GM12872 (cell line): ENCODE results near the gene PPP1R13L.

ENCODE experiments used
- CTCF ChIP-seq: IDR thresholded peaks from 3 replicates; pipeline ENCODE4 v1.5.1; 2011; ENCODE audit warnings: low read depth, mild to moderate bottlenecking, low read length, moderate library complexity; ENCODE audit not compliant: insufficient read depth

Gene PPP1R13L

GRCh38 chr19:45354241-45354842 lies 50.5 kb downstream of the PPP1R13L start:
- TF ChIP-seq CTCF, result no peak

GRCh38 chr19:45352914-45353796 lies 51.7 kb downstream of the PPP1R13L start:
- TF ChIP-seq CTCF, result no peak

- TF ChIP-seq CTCF, result no peak
These were observed 52.4 kb downstream of the PPP1R13L start for GRCh38 chr19:45352471-45352870.

- TF ChIP-seq CTCF, result no peak
These were observed 52.8 kb downstream of the PPP1R13L start for GRCh38 chr19:45352062-45352461.

- TF ChIP-seq CTCF, result no peak
These were observed 53.4 kb downstream of the PPP1R13L start for GRCh38 chr19:45351401-45351952.

GRCh38 chr19:45350477-45351058 lies 54.3 kb downstream of the PPP1R13L start:
- no peak for TF ChIP-seq CTCF

GRCh38 chr19:45349430-45349941 lies 55.4 kb downstream of the PPP1R13L start:
- TF ChIP-seq CTCF, result no peak
